GM12874 (cell line): ENCODE results near the gene KNDC1.

Experiments used
- CTCF ChIP-seq: IDR thresholded peaks from 2 replicates; pipeline ENCODE4 v1.5.1; 2011; ENCODE audit warnings: low read depth, mild to moderate bottlenecking, control low read depth, low read length, moderate library complexity; ENCODE audit not compliant: insufficient read depth

KNDC1 gene

GRCh38 chr10:133168617-133169031 lies 8.6 kb downstream of the KNDC1 start:
- no peak for TF ChIP-seq CTCF

- no peak for TF ChIP-seq CTCF
These were observed 9.3 kb downstream of the KNDC1 start for GRCh38 chr10:133169173-133169947.

GRCh38 chr10:133170092-133170491 lies 10.1 kb downstream of the KNDC1 start:
- TF ChIP-seq CTCF = no peak

GRCh38 chr10:133173860-133174640 lies 14.0 kb downstream of the KNDC1 start:
- no peak for TF ChIP-seq CTCF

GRCh38 chr10:133174689-133175263 lies 14.8 kb downstream of the KNDC1 start:
- no peak for TF ChIP-seq CTCF

GRCh38 chr10:133176546-133176945 lies 16.5 kb downstream of the KNDC1 start:
- no peak for TF ChIP-seq CTCF
